Testis (tissue), 3 donors: ENCODE data around the gene PEAR1. TPM values are rescaled to one million over a fixed set of nuclear protein-coding genes. Genes with fewer than 3 reads are reported as not detected.

Experiments used
- DNase-seq: peaks from one replicate; pipeline ENCODE4 v3.0.0-alpha.2; 2019
- H3K27ac ChIP-seq, 2 donors: fragments of 200-600 bp; sonication (generic); one replicate each; pipeline ENCODE4 v1.5.1; 2019
- H3K27me3 ChIP-seq: fragments of 200-600 bp; sonication (generic); one replicate; pipeline ENCODE4 v1.5.1; 2019
- H3K36me3 ChIP-seq: fragments of 200-600 bp; sonication (generic); one replicate; pipeline ENCODE4 v1.5.1; 2017; ENCODE audit warnings: low read depth; ENCODE audit errors: missing control alignments
- H3K4me1 ChIP-seq: fragments of 200-600 bp; sonication (generic); one replicate; pipeline ENCODE4 v1.5.1; 2019
- H3K4me3 ChIP-seq, 2 donors: fragments of 200-600 bp; sonication (generic); one replicate each; pipeline ENCODE4 v1.5.1; 2017 to 2019
- H3K9me3 ChIP-seq: fragments of 200-600 bp; sonication (generic); one replicate; pipeline ENCODE4 v1.5.1; 2017
- CTCF ChIP-seq, 3 experiments: fragments of 450-650 bp in 2 of 3; fragments of 200-600 bp in 1 of 3; sonication (generic) in 1 of 3; IDR thresholded peaks; one replicate each; pipeline ENCODE4 v1.5.1; 2016 to 2019; ENCODE audit warnings: antibody characterized with exemption in 3 of 3, mild to moderate bottlenecking in 2 of 3, moderate library complexity in 1 of 3
- POLR2A ChIP-seq: fragments of 450-650 bp; IDR thresholded peaks from one replicate; pipeline ENCODE4 v1.6.1; 2017; ENCODE audit warnings: antibody characterized with exemption, mild to moderate bottlenecking, moderate library complexity
- WGBS, 2 donors: methylation state at CpG; one replicate each; pipeline ENCODE4 v1.1.5; 2018; 5-methylcytosine and 5-hydroxymethylcytosine counted together
- intact Hi-C: fragments of 100-400 bp; cut with DNase I; formaldehyde crosslinking; loops from one replicate; pipeline ENCODE4 v1.15.1; 2023; ENCODE audit warnings: low total_unique reads
- polyA plus RNA-seq: library from polyadenylated mRNA; stranded (reverse); fragments of 350-450 nt; fragmentation: Illumina TruSeq; extraction: RNeasy Lipid Tissue Mini Kit (QIAGEN cat#74804); gene quantifications from one replicate; pipeline ENCODE4 v1.2.3, GENCODE V29; 2014; ENCODE audit warnings: low read depth, low replicate concordance; ENCODE audit not compliant: insufficient read depth
- total RNA-seq, 2 donors: library from RNA; depleted of rRNA; stranded (reverse); fragments of >200 nt; gene quantifications; one replicate each; pipeline ENCODE4 v1.2.3, GENCODE V29; 2016

The PEAR1 gene
- total and polyA plus RNA-seq, 3 donors from 2014 or later = 10.5 to 13.8 (median 13.8) TPM

- 93% methylated on average over 5 of the region's 5 CpGs for WGBS, 2 donors
- H3K27ac ChIP-seq = no peak overlapping the region
- no peaks in the 10 kb centered on the region for H3K9me3 ChIP-seq
- no peaks in the 10 kb centered on the region for H3K27me3 ChIP-seq
- intact Hi-C loops = no loop called here
- H3K4me3 ChIP-seq = no peak overlapping the region
- no peak for DNase-seq
- H3K36me3 ChIP-seq = no peaks in the 10 kb centered on the region
- TF ChIP-seq POLR2A (no peak), CTCF (IDR thresholded peaks at IDR 0.05) (no peak)
- H3K4me1 ChIP-seq = no peaks in the 10 kb centered on the region
Measured at GRCh38 chr1:156951371-156951770, 57.9 kb downstream of the PEAR1 start.

DNA sequence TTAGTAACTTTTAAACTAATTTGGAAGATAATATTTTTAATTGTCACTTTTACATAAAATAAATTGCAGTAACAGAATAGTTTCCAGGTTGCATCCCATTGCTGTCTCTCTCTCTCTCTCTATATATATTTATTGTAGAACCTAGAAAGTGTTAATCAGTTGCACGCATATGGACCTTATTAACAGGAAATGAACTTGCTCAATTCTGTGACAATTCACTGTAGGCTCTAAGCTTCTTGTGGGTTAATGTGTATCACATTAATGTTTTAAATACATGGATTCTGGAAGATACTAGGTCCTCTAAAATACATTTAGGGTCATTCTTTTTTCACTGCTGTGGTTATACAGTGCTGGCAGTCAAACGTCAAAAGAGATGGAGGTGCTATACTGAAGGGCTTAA is 60.1 kb downstream of the PEAR1 start:
- Histone ChIP-seq H3K27ac (no peak overlapping the region), H3K27me3 (no peaks in the 10 kb centered on the region), H3K4me1 (no peaks in the 10 kb centered on the region), H3K4me3 (no peak overlapping the region), H3K9me3 (no peaks in the 10 kb centered on the region), H3K36me3 (no peaks in the 10 kb centered on the region)
- intact Hi-C loops = no loop called here
- no peak for DNase-seq
- no peak for TF ChIP-seq CTCF (IDR thresholded peaks at IDR 0.05)
- TF ChIP-seq POLR2A = no peak
- 76 to 82% methylated on average over 2 of the region's 2 CpGs for WGBS, 2 donors

GRCh38 chr1:156956333-156956732 is 62.8 kb downstream of the PEAR1 start:
- no peak for DNase-seq
- 90 to 96% methylated on average over 10 of the region's 10 CpGs for WGBS, 2 donors
- Histone ChIP-seq H3K27ac (no peak overlapping the region), H3K27me3 (no peaks in the 10 kb centered on the region), H3K9me3 (no peaks in the 10 kb centered on the region), H3K36me3 (no peaks in the 10 kb centered on the region), H3K4me1 (no peaks in the 10 kb centered on the region), H3K4me3 (no peak overlapping the region)
- intact Hi-C loops = no loop called here
- TF ChIP-seq CTCF (IDR thresholded peaks at IDR 0.05) (no peak), POLR2A (no peak)

- H3K4me1 ChIP-seq = no peaks in the 10 kb centered on the region
- TF ChIP-seq POLR2A (no peak), CTCF (IDR thresholded peaks at IDR 0.05) (no peak)
- H3K4me3 ChIP-seq = no peak overlapping the region
- no peaks in the 10 kb centered on the region for H3K27me3 ChIP-seq
- H3K36me3 ChIP-seq = no peaks in the 10 kb centered on the region
- 88 to 91% methylated on average over 3 of the region's 3 CpGs for WGBS, 2 donors
- intact Hi-C loops = no loop called here
- no peaks in the 10 kb centered on the region for H3K9me3 ChIP-seq
- DNase-seq = no peak
- no peak overlapping the region for H3K27ac ChIP-seq
Measured at GRCh38 chr1:156957634-156958033, 64.1 kb downstream of the PEAR1 start.

DNA sequence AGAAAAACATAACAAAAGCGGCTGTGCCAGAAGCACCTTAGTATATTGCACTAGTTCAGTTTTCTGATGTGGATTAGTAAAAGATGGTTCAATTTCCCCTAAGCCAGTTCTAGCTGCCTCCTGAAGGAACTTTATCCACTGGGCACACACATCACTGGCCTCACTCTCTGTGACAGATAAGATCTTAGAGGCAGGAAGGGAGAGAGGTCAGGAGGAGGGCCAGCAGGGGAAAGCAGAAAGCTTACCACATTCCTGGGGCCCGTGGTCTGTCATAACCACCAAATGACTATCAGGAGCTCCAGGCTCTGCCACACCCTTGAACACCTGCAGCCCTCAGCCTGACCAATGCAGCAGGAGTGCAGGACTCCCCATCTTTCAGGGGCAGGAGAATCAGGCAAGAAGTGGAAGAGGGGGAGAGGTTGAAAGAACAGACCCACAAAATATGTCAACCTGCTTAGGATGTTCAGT is 64.8 kb downstream of the PEAR1 start:
- Histone ChIP-seq H3K9me3 (no peaks in the 10 kb centered on the region), H3K4me3 (no peak overlapping the region), H3K36me3 (no peaks in the 10 kb centered on the region), H3K27me3 (no peaks in the 10 kb centered on the region), H3K4me1 (no peaks in the 10 kb centered on the region), H3K27ac (no peak overlapping the region)
- TF ChIP-seq POLR2A = no peak
- no peak for TF ChIP-seq CTCF (IDR thresholded peaks at IDR 0.05)
- DNase-seq = no peak
- 67 to 75% methylated on average over 2 of the region's 2 CpGs for whole genome bisulfite sequencing, 2 donors
- intact Hi-C loops = no loop called here
